HL-60 (cell line): Measurements from ENCODE around the gene RSF1.

Source experiments
- POLR2AphosphoS5 ChIP-seq: IDR thresholded peaks from 2 replicates; pipeline ENCODE4 v1.6.1; 2012; ENCODE audit warnings: low read depth
- TF ChIP-seq, protein P1 (sequence below): IDR thresholded peaks from one replicate; pipeline ENCODE4 v1.5.1; 2011; ENCODE audit warnings: low read length, control low read depth, inconsistent platforms; ENCODE audit not compliant: insufficient read depth

DNA sequence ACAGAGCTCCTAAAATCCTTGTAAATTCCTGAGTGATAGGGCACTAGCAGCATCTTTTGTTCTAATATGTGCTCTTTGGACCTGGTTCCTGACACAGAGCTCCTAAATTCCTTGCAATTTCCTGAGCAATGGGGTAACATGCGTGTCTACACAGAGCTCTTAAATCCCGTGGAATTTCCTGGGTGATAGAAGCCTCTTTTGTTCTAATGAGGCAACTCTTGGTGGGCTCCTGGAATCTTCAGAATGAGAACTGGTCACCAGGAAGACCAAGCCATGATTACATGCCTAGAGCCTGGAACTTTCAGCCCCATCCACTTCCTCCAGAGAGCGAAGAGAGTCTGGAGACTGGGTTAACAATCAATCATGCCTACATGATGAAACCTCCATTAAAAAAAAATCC, 19.0 kb downstream of the RSF1 start:
- TF ChIP-seq, protein P1, sequence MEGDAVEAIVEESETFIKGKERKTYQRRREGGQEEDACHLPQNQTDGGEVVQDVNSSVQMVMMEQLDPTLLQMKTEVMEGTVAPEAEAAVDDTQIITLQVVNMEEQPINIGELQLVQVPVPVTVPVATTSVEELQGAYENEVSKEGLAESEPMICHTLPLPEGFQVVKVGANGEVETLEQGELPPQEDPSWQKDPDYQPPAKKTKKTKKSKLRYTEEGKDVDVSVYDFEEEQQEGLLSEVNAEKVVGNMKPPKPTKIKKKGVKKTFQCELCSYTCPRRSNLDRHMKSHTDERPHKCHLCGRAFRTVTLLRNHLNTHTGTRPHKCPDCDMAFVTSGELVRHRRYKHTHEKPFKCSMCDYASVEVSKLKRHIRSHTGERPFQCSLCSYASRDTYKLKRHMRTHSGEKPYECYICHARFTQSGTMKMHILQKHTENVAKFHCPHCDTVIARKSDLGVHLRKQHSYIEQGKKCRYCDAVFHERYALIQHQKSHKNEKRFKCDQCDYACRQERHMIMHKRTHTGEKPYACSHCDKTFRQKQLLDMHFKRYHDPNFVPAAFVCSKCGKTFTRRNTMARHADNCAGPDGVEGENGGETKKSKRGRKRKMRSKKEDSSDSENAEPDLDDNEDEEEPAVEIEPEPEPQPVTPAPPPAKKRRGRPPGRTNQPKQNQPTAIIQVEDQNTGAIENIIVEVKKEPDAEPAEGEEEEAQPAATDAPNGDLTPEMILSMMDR, result no peak
- TF ChIP-seq POLR2AphosphoS5, result no peak
